GM21423 (cell line): ENCODE results near the gene PFKM.
"Not testable (repeated sequence)": the region's sequence is repeated elsewhere in the genome, so short reads cannot be mapped to it uniquely, and the experiment has no call there.

Experiments
- ATAC-seq: cut with Tn5 transposase; IDR thresholded peaks from one replicate; pipeline ENCODE4 v1.9.1; 2021; ENCODE audit warnings: mild to moderate bottlenecking, moderate library complexity; ENCODE audit not compliant: unreplicated experiment

The PFKM gene

DNA sequence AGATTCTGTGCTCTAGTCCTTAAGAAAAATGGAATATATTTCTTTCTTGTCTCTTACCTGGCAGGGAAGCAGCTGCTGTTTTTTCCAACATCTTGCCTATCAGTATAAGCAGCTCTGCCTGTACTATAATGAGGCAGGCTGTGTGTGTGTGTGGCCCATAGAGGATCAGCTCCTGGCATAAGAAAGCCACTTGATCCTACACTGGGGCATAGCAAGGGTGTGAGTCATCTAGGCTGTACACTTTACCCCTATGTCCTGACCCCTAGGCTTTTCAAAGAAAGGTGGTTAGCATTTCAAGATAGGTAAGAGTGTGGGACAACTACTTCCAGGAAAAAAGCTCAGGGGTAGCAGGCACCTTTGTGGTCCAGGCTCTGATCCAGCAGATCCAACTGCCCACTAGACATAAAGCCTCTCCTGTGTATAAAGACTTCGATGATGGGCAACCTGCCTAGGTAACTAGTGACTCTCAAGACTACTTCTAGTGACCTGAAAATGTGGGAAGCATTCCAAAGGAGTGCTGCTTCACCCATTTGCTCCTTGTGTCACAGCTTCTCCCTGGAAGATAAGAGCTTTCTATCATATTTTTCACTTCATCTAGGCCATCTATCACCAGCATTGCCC, 8.4 kb upstream of the PFKM start:
- ATAC-seq = no peak

DNA sequence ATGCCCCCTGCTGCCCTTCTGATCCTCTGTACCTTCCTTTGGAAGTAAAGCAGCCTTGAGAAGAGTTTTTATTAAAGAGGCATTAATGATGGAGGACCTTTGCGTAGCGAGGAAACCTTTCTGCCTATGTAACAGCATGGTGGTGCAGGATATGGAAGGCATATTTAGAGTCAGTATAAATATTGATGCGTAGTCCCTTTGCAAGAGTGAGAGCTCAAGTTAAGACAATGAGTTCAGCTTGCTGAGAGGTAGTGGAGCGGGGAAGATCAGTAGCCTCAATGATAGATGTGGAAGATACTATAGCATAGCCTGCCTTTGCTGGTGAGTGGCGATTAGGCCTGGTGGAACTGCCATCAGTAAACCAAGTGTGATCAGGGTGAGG, 7.9 kb upstream of the PFKM start:
- ATAC-seq = not testable (repeated sequence)

DNA sequence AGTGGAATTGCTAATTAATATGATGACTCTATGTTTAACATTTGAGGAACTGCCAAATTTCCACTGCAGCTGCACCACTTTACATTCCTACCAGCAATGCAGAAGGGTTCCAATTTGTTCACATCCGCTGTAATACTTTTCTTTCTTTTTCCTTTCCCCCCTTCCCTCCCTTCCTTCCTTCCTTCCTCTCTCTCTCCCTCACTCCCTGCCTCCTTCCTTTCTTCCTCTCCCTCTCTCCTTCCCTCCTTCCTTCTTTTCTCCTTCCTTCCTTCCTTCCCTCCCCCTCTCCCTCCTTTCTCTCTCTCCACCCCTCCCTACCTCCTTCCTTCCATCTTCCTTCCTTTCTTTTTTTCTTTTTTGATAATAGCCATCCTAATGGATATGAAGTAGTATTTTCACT, 3.2 kb upstream of the PFKM start:
- ATAC-seq = no peak

DNA sequence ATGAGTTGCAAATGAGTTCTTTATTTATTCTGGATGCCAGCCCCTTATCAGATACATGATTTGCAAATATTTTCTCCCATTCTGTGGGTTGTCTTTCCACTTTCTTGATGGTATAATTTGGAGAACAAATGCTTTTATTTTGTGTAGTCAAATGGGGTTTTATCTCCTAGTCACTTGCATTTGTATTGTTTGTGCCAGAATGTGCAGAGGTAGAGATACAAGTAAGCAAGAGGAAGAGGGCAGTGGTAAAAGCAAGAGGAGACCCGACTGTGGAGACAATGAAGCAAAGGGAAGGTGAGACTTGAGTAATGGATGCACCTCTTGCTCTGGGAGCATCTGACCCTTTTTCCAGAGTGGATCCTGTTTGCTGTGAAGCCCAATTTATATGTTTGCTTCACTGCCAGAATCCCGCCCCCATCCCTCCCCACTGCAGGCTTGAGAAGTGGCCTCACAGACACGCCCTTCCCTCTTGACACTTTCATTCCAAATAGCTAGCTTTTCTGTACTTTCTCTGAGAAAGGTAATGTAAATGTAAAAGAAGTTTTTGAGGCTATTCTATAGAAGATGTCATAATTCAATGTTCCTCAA, 786 bp upstream of the PFKM start:
- ATAC-seq = no peak

DNA sequence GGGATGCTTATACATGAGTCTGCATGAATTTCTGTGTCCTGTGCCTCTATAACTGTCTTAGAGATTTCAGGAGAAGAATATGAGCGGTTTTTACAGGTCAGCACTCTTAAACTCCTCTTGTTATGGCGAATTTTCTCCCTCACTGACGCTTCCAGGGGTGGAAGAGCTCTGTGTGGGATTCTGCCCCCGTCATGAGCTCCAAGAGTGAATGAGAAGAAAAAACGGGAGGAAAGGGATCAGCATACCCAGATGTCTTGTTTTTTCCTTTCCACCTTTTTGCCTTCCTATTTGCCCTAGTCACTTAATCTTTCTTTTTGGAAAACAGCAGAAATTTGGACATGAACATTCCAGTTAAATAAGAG, 651 bp downstream of the PFKM start:
- no peak for ATAC-seq

DNA sequence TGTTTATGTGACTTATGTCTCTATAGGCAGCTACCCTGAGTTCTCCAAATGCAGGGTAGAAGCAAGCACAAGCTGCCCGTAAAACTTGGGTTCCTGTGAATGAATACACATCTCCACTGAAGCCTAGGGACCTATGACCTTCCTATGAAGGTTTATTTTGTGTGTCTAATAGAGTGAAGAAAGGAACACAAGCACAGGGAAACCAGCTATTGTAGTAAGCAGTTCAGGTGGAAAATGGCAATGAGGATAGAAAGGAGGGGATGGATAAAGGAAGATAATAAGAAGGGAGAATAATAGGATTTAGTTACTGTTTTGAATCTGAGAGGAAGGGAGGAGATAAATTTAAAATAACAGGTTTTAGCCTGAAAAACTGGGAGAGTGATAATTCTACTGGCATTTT, 2.4 kb downstream of the PFKM start:
- ATAC-seq = no peak

DNA sequence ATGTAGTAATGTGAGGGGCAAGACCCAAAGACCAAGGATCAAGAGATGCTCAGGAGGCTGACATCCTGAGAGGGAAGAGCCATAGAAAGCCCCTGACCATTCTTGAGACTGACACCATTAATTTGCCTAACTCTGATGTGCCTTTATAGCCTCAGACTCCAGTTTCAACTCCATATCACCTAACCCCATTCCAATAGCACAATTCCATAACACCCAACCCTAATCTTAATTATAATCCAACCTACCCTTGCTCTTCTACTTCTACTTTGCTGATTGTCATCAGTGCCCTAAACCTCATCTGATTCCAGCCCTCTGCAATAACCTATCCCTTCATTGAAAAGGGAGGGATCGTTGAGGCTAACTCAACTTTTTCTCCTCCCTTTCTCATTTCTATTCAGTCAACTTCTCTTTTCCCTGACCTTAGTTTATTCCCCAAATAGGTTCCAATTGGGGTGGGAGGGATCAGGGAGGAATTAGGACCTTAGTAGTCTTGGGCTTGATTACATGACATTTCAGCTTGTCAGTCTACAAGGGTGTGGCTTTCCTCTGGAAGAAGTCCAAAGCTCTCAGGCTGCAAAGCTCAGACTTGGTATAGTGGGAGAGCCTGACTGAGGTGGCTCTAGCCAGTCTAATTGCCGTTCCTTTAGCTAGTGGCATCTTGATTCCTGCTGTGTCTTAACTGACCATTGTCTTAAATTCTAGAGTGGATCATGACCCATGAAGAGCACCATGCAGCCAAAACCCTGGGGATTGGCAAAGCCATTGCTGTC, 3.1 kb downstream of the PFKM start:
- no peak for ATAC-seq

DNA sequence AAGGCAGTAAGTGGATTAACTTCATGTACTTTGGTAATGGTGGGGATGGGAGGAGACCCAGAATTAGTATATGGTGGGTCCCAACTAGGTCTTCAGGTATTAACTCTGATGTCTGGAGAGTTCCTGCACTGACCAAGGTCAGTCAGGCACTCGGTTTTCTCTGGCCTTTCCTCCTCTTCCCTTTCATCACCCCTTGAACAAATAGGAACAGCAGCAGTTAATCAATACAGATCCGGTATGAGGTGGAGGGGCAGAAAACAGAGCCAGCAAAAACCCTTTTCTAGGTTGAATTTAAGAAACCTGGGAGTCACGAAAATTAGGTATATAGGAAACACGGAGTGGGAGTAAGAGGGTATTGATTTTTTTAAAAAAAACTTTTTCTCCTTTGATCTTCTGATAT, 4.0 kb downstream of the PFKM start:
- ATAC-seq = no peak

DNA sequence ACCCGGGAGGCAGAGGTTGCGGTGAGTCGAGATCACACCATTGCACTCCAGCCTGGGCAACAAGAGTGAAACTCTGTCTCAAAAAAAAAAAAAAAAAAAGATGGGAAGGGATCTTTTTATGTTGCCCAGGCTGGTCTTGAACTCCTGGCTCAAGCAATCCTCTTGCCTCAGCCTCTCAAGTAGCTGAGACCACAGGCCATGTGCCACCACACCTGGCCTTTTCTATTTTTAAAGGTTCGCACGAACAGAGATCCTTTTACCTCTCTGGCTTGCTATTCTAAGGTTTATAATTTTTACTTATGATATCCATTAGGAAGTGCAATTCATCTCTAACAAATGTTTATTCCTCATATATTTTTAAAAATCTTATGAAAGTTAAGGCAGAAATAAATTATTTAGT, 6.4 kb downstream of the PFKM start:
- not testable (repeated sequence) for ATAC-seq

DNA sequence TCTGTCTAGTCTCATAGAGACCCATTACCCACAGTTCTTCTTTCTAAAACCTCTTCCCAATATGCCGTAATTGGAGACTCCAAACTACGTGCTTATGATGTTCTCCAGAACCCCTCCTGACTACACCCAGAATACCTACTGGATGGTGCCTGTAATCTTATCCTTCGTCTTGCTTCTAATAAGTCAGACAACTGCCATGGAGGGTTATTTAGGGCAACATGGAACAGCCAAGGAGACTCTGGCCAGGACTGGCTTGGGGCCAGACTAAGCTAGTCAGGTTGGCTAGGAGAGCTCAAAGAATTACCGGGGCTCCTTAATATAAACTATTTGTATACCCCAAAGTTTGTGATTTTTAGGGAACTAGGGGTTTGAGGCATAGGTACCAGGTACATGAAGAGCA, 6.8 kb downstream of the PFKM start:
- ATAC-seq = no peak

DNA sequence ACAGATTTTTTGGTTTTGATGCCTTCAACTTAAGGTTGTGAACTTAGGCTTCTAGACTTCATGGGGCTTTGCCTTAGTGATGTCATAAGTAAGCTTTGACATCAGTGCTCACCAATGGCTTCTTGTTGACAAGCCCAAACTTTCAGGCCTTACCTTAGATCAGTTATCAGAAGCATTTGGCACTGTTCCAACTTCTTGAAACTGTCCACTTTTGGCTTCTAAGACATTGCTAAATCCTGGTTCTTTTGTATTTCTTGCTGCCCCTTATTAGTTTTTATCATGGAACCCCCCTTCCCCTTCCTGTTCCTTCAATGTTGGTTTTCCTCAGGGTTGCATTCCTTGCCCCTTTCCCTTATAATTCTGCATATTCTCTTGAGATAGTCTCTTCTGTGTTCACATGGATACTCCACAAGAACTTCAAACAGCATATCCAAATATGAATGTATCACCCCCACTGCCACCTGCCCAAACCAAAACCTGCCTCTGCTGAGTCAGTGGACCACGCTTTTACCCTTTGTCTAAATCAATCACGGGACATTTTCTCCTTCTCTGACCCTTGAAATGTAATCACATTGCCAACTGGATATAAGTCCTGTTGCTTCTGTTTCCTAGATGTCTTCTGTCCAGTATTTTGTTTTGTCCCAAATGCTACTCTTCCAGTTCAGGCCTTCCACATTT, 7.9 kb downstream of the PFKM start:
- no peak for ATAC-seq

DNA sequence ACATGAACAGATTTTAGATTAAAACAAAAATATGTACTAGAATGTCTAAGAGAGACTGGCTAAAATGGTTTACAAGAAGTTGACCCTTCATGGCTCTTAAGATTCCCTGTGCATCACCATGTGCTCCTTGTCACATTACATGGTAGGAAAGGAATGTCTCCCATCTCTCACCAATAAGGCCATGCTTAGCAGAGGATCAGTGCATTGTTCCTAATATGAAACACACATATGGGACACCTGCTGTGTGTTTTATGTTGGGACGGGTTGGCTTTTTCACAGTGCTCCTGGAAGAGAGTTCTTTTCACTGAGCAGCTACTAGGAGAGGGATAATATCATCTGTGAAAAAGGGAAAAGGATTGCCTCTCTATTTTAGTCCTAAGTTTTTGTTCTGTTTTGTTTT, 9.6 kb downstream of the PFKM start:
- ATAC-seq = no peak

DNA sequence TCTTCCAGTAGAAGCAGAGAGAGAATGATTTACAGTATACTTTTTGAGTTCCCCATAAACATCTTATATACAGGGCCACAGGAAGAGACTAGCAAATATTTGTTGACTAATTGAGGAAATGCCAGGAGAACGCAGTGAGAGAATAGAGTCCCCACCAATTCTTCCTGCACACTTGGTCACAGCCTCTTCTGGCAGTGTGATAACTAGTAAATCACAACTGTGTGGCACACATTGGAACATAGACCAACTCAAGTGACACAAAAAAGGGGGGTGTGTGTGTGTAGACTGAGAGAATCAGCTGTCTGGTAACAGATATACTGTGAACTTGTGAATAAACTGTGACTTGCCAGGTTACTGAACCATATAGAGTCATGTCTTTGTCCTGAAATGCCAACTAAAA, 10.2 kb downstream of the PFKM start:
- ATAC-seq = no peak

DNA sequence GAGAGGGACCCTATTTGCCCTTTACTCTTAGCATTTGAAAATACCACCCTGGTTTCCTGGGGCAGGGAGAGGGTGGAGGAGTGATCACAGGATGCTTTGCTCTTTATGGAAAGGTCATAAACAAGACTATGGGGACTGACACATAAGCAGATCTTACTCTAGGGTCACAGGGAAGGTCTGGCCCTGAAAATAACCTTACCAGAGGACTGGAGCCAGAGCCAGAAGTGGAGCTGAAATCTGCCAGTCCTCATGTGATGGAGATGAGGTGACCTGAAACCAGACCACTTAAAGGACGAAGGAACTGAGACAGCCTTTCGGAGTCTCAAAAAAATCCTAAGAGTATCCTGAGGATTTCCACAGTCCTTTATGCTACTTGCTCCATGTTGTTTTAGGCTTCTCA, 12.4 kb downstream of the PFKM start:
- ATAC-seq = no peak

DNA sequence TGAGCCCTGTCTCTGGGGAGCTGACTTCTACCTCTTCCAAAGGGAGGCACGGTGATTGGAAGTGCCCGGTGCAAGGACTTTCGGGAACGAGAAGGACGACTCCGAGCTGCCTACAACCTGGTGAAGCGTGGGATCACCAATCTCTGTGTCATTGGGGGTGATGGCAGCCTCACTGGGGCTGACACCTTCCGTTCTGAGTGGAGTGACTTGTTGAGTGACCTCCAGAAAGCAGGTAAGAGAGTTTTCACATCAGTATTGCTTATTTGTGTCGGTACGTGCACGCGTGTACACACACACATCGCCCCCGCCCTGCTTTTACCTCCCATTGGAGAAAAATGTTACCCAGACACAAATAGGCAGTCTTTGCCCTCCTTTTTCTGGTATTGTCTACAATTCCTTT, 13.7 kb downstream of the PFKM start:
- ATAC-seq = no peak

DNA sequence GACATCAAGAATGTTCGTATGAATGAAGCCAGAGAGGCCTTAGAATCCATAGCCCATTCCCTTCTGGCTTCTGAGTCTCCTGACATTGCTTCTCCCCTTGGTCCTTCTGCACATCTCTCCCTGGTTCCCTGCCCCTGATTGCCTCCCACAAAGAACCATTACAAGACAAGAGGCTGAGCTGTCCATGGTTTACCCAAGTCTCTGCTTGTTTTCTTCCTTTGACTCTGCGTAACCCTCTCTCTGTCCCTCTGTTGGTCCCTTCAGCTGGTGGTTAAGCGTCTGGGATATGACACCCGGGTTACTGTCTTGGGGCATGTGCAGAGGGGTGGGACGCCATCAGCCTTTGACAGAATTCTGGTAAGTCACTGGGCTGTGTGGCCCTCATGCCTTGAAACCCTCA, 15.9 kb downstream of the PFKM start:
- no peak for ATAC-seq

DNA sequence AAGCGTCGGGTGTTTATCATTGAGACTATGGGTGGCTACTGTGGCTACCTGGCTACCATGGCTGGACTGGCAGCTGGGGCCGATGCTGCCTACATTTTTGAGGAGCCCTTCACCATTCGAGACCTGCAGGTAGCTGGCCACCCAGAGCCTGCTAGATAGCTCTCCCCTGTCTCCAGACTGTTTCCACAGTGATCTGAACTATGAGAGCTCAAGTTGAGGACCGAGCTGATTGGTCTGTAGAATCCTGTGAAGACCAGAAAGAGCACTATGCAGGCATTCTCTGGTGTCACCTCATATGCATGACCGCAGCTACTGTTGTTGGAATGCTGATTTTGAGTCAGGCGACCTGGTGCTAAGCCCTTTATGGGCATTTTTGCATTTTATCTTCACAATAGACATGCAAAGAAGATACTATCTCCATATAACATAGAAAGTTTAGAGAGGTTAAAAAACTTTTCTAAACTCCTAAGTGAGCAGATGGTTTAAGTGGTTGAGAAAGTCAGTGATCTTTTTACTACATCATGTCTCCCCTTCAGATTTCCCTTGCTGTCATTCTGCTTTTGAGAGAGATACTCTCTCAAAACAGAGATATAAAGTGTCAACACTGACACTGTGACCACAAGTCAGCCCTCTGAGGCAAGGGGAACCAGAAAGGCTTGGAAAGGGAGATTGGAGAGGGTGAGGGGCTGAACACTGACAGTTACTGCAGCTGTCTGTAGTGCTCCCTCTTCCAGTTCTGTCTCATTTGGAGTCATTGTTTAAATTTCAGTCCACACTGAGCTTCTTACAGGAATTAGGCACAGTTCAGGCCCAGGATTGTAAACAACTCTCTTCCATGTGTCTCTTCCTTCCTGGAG, 23.9 kb downstream of the PFKM start:
- ATAC-seq = no peak

DNA sequence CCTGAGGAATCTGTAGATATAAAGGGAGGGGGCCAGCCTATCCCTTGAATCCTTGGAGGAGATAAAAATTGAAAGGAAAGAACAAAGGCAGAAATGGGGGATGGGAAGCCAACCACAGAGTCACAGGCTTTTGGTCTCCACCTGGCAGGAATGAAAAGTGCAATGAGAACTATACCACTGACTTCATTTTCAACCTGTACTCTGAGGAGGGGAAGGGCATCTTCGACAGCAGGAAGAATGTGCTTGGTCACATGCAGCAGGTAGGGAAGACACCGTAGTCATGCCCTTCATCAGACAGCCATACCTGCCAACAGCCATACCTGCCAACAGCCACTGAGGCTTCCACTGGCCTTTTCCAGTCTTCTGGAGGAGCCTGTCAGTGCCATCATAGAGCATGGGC, 24.7 kb downstream of the PFKM start:
- no peak for ATAC-seq

DNA sequence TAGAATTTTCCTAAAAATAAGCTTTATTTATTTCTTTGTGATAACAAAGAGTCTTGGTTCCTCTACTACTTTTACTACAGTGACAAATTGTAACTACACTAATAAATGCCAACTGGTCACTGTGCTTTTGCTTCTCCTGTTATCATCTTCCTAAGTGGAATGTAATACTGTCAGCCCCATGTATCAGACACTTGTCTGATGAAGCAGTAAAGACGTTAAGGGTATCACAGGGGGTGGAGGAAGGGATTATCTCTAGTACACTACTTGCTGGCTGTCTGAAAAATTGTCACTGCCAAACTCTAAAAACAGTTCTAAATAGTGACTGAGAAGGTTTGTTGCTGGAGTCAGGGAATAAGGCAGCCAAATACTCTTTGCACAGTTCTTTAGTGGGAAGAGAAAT, 26.8 kb downstream of the PFKM start:
- ATAC-seq = no peak

DNA sequence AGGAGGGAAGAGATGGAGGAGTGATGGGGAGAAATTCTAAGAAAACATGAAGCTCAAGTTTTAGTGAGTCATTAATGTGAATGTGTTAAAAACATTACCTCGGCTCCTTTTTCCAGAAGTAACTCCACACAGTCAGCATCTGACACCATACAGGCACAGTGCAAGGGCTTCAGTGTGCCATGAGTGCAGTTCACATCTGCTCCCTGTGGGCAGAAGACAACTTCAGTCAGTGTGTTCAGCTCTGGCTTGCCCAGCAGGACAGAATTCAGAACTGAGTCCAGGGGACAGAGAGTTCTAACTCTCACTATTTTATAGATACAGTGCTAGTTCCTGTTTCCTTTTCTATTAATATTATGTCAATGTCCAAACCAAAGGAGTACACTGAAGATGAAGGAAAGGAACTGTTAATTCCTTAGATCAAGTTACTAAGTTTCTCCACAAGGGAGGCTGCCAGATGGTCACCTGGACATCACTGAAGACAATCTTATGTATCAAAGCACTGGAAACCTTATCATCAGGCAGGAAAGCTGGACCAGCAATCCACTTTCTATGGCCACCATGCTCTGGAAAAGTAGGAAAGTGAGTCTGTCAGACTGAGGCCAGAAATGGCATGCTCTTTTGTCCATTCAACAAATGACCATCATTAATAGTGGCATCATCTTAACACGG, 32.1 kb downstream of the PFKM start:
- no peak for ATAC-seq

DNA sequence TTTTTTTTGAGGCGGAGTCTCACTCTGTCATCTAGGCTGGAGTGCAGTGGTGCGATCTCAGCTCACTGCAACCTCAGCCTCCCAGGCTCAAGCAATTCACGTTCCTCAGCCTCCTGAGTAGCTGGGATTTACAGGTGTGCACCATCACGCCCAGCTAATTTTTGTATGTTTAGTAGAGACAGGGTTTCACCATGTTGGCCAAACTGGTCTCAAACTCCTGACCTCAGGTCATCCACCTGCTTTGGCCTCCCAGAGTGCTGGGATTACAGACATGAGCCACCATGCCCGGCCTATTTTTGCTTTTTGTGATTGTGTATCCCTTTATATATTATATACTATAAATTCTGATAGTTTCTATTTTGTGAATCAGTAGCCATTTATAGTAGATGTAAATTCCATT, 36.6 kb downstream of the PFKM start:
- not testable (repeated sequence) for ATAC-seq
